NCI-H226 (cell line): ENCODE results near the gene UBASH3B.
A peak's percentile ranks its signal among the peaks of the same experiment; 100 is the strongest.

Experiments
- DNase-seq: peaks from one replicate; pipeline ENCODE4 v3.0.0-alpha.2; 2015

The UBASH3B gene

GRCh38 chr11:122791836-122792235 is 136.3 kb downstream of the UBASH3B start:
- DNase-seq: no peak

- DNase-seq: no peak
Observed at GRCh38 chr11:122793515-122793914, 138.0 kb downstream of the UBASH3B start.

- no peak for DNase-seq
Observed at GRCh38 chr11:122795307-122795706, 139.8 kb downstream of the UBASH3B start.

GRCh38 chr11:122796128-122796717 is 140.7 kb downstream of the UBASH3B start:
- no peak for DNase-seq

- DNase-seq: no peak
Observed at GRCh38 chr11:122797651-122798050, 142.1 kb downstream of the UBASH3B start.

GRCh38 chr11:122799406-122800105 is 144.0 kb downstream of the UBASH3B start:
- DNase-seq: no peak

- DNase-seq: no peak
Observed at GRCh38 chr11:122802876-122803275, 147.4 kb downstream of the UBASH3B start.

GRCh38 chr11:122803306-122803705 is 147.8 kb downstream of the UBASH3B start:
- DNase-seq: peak; percentile 78

GRCh38 chr11:122803716-122804115 is 148.2 kb downstream of the UBASH3B start:
- DNase-seq: no peak

GRCh38 chr11:122804161-122804560 is 148.6 kb downstream of the UBASH3B start:
- peak; percentile 54 for DNase-seq

GRCh38 chr11:122804796-122805195 is 149.3 kb downstream of the UBASH3B start:
- DNase-seq: no peak

GRCh38 chr11:122807731-122808477 is 152.4 kb downstream of the UBASH3B start:
- DNase-seq: no peak

- peak; percentile 59 for DNase-seq
Observed at GRCh38 chr11:122808478-122808869, 153.0 kb downstream of the UBASH3B start.

GRCh38 chr11:122809866-122810265 is 154.3 kb downstream of the UBASH3B start:
- DNase-seq: no peak

- no peak for DNase-seq
Observed at GRCh38 chr11:122811721-122812120, 156.2 kb downstream of the UBASH3B start.

GRCh38 chr11:122812638-122813037 is 157.1 kb downstream of the UBASH3B start:
- DNase-seq: no peak

GRCh38 chr11:122813176-122813893 is 157.8 kb downstream of the UBASH3B start:
- no peak for DNase-seq

GRCh38 chr11:122813894-122814270 is 158.4 kb downstream of the UBASH3B start:
- no peak for DNase-seq

GRCh38 chr11:122814401-122814800 is 158.9 kb downstream of the UBASH3B start:
- no peak for DNase-seq

- DNase-seq: no peak
Observed at GRCh38 chr11:122815900-122816299, 160.4 kb downstream of the UBASH3B start.

GRCh38 chr11:122816761-122817520 is 161.4 kb downstream of the UBASH3B start:
- no peak for DNase-seq

GRCh38 chr11:122820158-122820557 is 164.6 kb downstream of the UBASH3B start:
- DNase-seq: no peak

- DNase-seq: no peak
Observed at GRCh38 chr11:122821169-122821568, 165.6 kb downstream of the UBASH3B start.
